Neural cell (in vitro differentiated cells): ENCODE data around the gene ZNF182.
"Not testable (repeated sequence)": the region's sequence is repeated elsewhere in the genome, so short reads cannot be mapped to it uniquely, and the experiment has no call there.

ENCODE experiments used
- EP300 ChIP-seq: fragments of 450-650 bp; conservative IDR thresholded peaks from 2 replicates; pipeline ENCODE4 v1.6.1; 2014; ENCODE audit warnings: antibody characterized with exemption, mild to moderate bottlenecking, moderate library complexity; ENCODE audit not compliant: poor library complexity, severe bottlenecking
- EZH2 ChIP-seq: fragments of 200-600, 300-800 bp; shearing (Covaris generic), sonication (generic); IDR thresholded peaks from 2 replicates; pipeline ENCODE4 v1.6.1; 2014; ENCODE audit warnings: antibody characterized with exemption, low read length, borderline replicate concordance, mild to moderate bottlenecking; ENCODE audit not compliant: insufficient read depth, poor library complexity, severe bottlenecking
- MXI1 ChIP-seq: fragments of 450-650 bp; conservative IDR thresholded peaks from 2 replicates; pipeline ENCODE4 v1.6.1; 2014; ENCODE audit warnings: antibody characterized with exemption, mild to moderate bottlenecking; ENCODE audit not compliant: poor library complexity, severe bottlenecking
- POLR2AphosphoS5 ChIP-seq: IDR thresholded peaks from 2 replicates; pipeline ENCODE4 v1.6.1; 2012
- RAD21 ChIP-seq: fragments of 450-650 bp; conservative IDR thresholded peaks from 2 replicates; pipeline ENCODE4 v1.6.1; 2014; ENCODE audit warnings: antibody characterized with exemption, mild to moderate bottlenecking, moderate library complexity
- SMC3 ChIP-seq: fragments of 450-650 bp; conservative IDR thresholded peaks from 2 replicates; pipeline ENCODE4 v1.6.1; 2014; ENCODE audit warnings: antibody characterized with exemption, mild to moderate bottlenecking, moderate library complexity; ENCODE audit not compliant: poor library complexity
- TAF1 ChIP-seq: IDR thresholded peaks from 2 replicates; pipeline ENCODE4 v1.6.1; 2012; ENCODE audit warnings: low read depth
- TF ChIP-seq, protein P1 (sequence below): fragments of 450-650 bp; IDR thresholded peaks from 2 replicates; pipeline ENCODE4 v1.5.1; 2014; ENCODE audit warnings: antibody characterized with exemption, mild to moderate bottlenecking, moderate library complexity; ENCODE audit not compliant: poor library complexity, severe bottlenecking
- TF ChIP-seq, protein P2 (sequence below): IDR thresholded peaks from 2 replicates; pipeline ENCODE4 v1.6.1; 2012; ENCODE audit warnings: borderline replicate concordance

- TF ChIP-seq, protein P1, sequence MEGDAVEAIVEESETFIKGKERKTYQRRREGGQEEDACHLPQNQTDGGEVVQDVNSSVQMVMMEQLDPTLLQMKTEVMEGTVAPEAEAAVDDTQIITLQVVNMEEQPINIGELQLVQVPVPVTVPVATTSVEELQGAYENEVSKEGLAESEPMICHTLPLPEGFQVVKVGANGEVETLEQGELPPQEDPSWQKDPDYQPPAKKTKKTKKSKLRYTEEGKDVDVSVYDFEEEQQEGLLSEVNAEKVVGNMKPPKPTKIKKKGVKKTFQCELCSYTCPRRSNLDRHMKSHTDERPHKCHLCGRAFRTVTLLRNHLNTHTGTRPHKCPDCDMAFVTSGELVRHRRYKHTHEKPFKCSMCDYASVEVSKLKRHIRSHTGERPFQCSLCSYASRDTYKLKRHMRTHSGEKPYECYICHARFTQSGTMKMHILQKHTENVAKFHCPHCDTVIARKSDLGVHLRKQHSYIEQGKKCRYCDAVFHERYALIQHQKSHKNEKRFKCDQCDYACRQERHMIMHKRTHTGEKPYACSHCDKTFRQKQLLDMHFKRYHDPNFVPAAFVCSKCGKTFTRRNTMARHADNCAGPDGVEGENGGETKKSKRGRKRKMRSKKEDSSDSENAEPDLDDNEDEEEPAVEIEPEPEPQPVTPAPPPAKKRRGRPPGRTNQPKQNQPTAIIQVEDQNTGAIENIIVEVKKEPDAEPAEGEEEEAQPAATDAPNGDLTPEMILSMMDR = not testable (repeated sequence)
- TF ChIP-seq SMC3, TAF1, RAD21, POLR2AphosphoS5, EZH2, MXI1, EP300: not testable (repeated sequence)
- TF ChIP-seq, protein P2, sequence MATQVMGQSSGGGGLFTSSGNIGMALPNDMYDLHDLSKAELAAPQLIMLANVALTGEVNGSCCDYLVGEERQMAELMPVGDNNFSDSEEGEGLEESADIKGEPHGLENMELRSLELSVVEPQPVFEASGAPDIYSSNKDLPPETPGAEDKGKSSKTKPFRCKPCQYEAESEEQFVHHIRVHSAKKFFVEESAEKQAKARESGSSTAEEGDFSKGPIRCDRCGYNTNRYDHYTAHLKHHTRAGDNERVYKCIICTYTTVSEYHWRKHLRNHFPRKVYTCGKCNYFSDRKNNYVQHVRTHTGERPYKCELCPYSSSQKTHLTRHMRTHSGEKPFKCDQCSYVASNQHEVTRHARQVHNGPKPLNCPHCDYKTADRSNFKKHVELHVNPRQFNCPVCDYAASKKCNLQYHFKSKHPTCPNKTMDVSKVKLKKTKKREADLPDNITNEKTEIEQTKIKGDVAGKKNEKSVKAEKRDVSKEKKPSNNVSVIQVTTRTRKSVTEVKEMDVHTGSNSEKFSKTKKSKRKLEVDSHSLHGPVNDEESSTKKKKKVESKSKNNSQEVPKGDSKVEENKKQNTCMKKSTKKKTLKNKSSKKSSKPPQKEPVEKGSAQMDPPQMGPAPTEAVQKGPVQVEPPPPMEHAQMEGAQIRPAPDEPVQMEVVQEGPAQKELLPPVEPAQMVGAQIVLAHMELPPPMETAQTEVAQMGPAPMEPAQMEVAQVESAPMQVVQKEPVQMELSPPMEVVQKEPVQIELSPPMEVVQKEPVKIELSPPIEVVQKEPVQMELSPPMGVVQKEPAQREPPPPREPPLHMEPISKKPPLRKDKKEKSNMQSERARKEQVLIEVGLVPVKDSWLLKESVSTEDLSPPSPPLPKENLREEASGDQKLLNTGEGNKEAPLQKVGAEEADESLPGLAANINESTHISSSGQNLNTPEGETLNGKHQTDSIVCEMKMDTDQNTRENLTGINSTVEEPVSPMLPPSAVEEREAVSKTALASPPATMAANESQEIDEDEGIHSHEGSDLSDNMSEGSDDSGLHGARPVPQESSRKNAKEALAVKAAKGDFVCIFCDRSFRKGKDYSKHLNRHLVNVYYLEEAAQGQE = not testable (repeated sequence)
Observed at GRCh38 chrX:47958206-47958605, 45.6 kb downstream of the ZNF182 start.
